CD14-positive monocyte (primary cell): ENCODE data around the gene FIGN. TPM values are rescaled to one million over a fixed set of nuclear protein-coding genes. Genes with fewer than 3 reads are reported as not detected.

ENCODE experiments used
- DNase-seq, 3 donors: peaks; one replicate each; pipeline ENCODE4 v3.0.0-alpha.2; 2011 to 2022
- H2AFZ ChIP-seq: 2 replicates; pipeline ENCODE4 v1.6.0; 2012; ENCODE audit warnings: mild to moderate bottlenecking, low read depth, low read length, inconsistent platforms; ENCODE audit not compliant: insufficient read depth, poor library complexity, severe bottlenecking
- H3K27ac ChIP-seq, 2 donors: 1 replicate in 1 of 2; 2 replicates in 1 of 2; pipeline ENCODE4 v1.5.1; 2012 to 2013; ENCODE audit warnings: low read length in 2 of 2, control low read depth in 1 of 2, inconsistent platforms in 1 of 2, low read depth in 1 of 2, mild to moderate bottlenecking in 1 of 2
- H3K27me3 ChIP-seq, 2 donors: one replicate each; pipeline versions ENCODE4 v1.6.0 to v1.6.1; 2011 to 2013; ENCODE audit warnings: low read length in 2 of 2; ENCODE audit not compliant: control insufficient read depth in 2 of 2, insufficient read depth in 2 of 2
- H3K36me3 ChIP-seq, 2 donors: replicated peaks in 1 of 2; 1 replicate in 1 of 2; 2 replicates in 1 of 2; pipeline versions ENCODE4 v1.5.1 to v1.6.1; 2012 to 2013; ENCODE audit warnings: low read length in 2 of 2, control low read depth in 1 of 2, inconsistent platforms in 1 of 2, mild to moderate bottlenecking in 1 of 2; ENCODE audit not compliant: insufficient read depth in 2 of 2, control insufficient read depth in 1 of 2
- H3K4me1 ChIP-seq, 2 donors: 1 replicate in 1 of 2; 2 replicates in 1 of 2; pipeline versions ENCODE4 v1.5.1 to v1.6.1; 2012 to 2013; ENCODE audit warnings: low read length in 2 of 2, control low read depth in 1 of 2, inconsistent platforms in 1 of 2, mild to moderate bottlenecking in 1 of 2, moderate library complexity in 1 of 2; ENCODE audit not compliant: insufficient read depth in 2 of 2, control insufficient read depth in 1 of 2
- H3K4me2 ChIP-seq: replicated peaks from 2 replicates; pipeline ENCODE3; 2012; ENCODE audit warnings: low read length, moderate library complexity, mild to moderate bottlenecking; ENCODE audit not compliant: poor library complexity, severe bottlenecking; ENCODE audit errors: extremely low read depth
- H3K4me3 ChIP-seq, 3 experiments: fragments of 200-600 bp in 1 of 3; sonication (generic) in 1 of 3; replicated peaks in 1 of 3; 1 replicate in 2 of 3; 2 replicates in 1 of 3; pipeline ENCODE4 v1.5.1; 2011 to 2013; ENCODE audit warnings: low read length in 3 of 3, mild to moderate bottlenecking in 3 of 3, control low read depth in 2 of 3, low read depth in 2 of 3, inconsistent platforms in 1 of 3, moderate library complexity in 1 of 3
- H3K79me2 ChIP-seq: 2 replicates; pipeline ENCODE4 v1.6.0; 2012; ENCODE audit warnings: mild to moderate bottlenecking, control low read depth, inconsistent platforms, low read length, moderate library complexity; ENCODE audit not compliant: insufficient read depth
- H3K9ac ChIP-seq: 2 replicates; pipeline ENCODE4 v1.6.0; 2017; ENCODE audit warnings: low read length, mild to moderate bottlenecking; ENCODE audit not compliant: insufficient read depth, poor library complexity, severe bottlenecking
- H3K9me3 ChIP-seq, 2 donors: replicated peaks in 1 of 2; 1 replicate in 1 of 2; 2 replicates in 1 of 2; pipeline versions ENCODE4 v1.5.1 to v1.6.1; 2012 to 2013; ENCODE audit warnings: low read length in 2 of 2, control low read depth in 1 of 2; ENCODE audit not compliant: control insufficient read depth in 1 of 2, insufficient read depth in 1 of 2
- H4K20me1 ChIP-seq: 2 replicates; pipeline ENCODE4 v1.6.0; 2012; ENCODE audit warnings: mild to moderate bottlenecking, low read length, control low read depth, moderate library complexity; ENCODE audit not compliant: insufficient read depth
- H3K27ac Mint-ChIP-seq, 7 donors: one replicate each; pipeline ENCODE4 v1.8.0; 2020; ENCODE audit warnings: mild to moderate bottlenecking in 7 of 7, mixed read lengths in 7 of 7, moderate library complexity in 6 of 7, inconsistent platforms in 2 of 7
- H3K27me3 Mint-ChIP-seq, 3 donors: one replicate each; pipeline ENCODE4 v1.8.0; 2021 to 2022; ENCODE audit warnings: low read depth in 3 of 3, mild to moderate bottlenecking in 3 of 3, mixed read lengths in 3 of 3, moderate library complexity in 3 of 3, inconsistent platforms in 1 of 3
- H3K36me3 Mint-ChIP-seq, 2 donors: one replicate each; pipeline ENCODE4 v1.8.0; 2020; ENCODE audit warnings: mixed read lengths in 2 of 2, inconsistent platforms in 1 of 2, mild to moderate bottlenecking in 1 of 2
- H3K4me1 Mint-ChIP-seq: one replicate; pipeline ENCODE4 v1.8.0; 2020; ENCODE audit warnings: mild to moderate bottlenecking, mixed read lengths
- H3K4me3 Mint-ChIP-seq, 2 donors: one replicate each; pipeline ENCODE4 v1.8.0; 2020; ENCODE audit warnings: mild to moderate bottlenecking in 2 of 2, mixed read lengths in 2 of 2, moderate library complexity in 1 of 2
- H3K9me3 Mint-ChIP-seq, 7 donors: one replicate each; pipeline ENCODE4 v1.8.0; 2020 to 2022; ENCODE audit warnings: mixed read lengths in 7 of 7, mild to moderate bottlenecking in 6 of 7, moderate library complexity in 6 of 7, inconsistent platforms in 2 of 7
- WGBS: methylation state at CpG from one replicate; pipeline ENCODE4 v1.1.5; 2013; ENCODE audit warnings: missing lambda C conversion rate; ENCODE audit not compliant: insufficient coverage; 5-methylcytosine and 5-hydroxymethylcytosine counted together
- intact Hi-C, 2 donors: fragments of 100-400 bp; cut with micrococcal nuclease; formaldehyde crosslinking; loops; one replicate each; pipeline versions ENCODE4 v1.15.0 to v1.15.1; 2023
- polyA plus RNA-seq, 3 donors: library from polyadenylated mRNA; depleted of rRNA in 1 of 3; unstranded in 2 of 3; stranded (reverse) in 1 of 3; fragments of 300-500 nt in 2 of 3; fragments of >200 nt in 1 of 3; fragmentation: Illumina TruSeq in 2 of 3; gene quantifications; 1 replicate in 2 of 3; 2 replicates in 1 of 3; pipeline ENCODE4 v1.2.3, GENCODE V29; 2012 to 2021
- TF ChIP-seq, protein P1 (sequence below): fragments of 200-600 bp; IDR thresholded peaks from one replicate; pipeline ENCODE4 v1.8.0; 2022; ENCODE audit warnings: antibody characterized with exemption, mild to moderate bottlenecking

Gene FIGN
- polyA plus RNA-seq, 3 donors, result not detected

DNA sequence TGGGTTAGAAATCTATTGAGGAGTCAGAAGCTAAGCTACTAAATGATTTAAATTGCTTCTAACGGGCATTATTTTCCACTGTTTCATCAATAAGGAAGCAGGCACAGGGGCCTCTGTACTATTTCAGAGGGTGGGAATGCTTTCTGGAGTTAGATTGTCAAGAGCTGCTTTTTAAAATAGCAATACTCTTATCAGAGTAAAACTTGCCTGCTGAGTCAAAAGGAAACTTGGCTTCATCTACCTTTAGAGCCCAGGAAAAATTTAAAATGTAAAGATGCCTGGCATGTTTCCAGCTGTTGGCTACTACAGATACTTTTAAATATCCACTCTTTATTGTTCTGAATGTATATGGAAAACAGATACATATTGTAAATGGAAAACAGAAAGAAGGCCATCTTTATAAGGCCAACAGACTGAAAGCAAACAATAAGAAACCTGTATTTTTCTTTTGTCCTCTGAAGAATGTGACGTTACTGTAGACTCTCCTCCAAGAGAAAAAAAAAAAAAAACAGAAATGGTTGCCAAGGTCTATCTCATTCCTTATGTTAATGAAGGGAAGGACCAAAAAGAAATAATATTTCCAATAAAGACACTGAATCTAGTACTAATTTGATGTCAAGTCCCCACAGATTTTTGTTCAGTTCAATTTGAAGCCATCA, 79.1 kb downstream of the FIGN start:
- no peak overlapping the region for H3K9ac ChIP-seq
- no peak overlapping the region for H3K4me3 Mint-ChIP-seq
- H3K9me3 ChIP-seq, result no peaks in the 10 kb centered on the region
- H3K27me3 Mint-ChIP-seq, result no peaks in the 10 kb centered on the region
- no CpG with 5 or more reads among the region's 2 CpGs for WGBS
- no peaks in the 10 kb centered on the region for H3K79me2 ChIP-seq
- no peak overlapping the region for H2AFZ ChIP-seq
- no peak overlapping the region for H3K27ac Mint-ChIP-seq
- H3K4me2 ChIP-seq, result no peak overlapping the region
- intact Hi-C loops, result no loop called here
- no peaks in the 10 kb centered on the region for H3K36me3 ChIP-seq
- no peaks in the 10 kb centered on the region for H3K36me3 Mint-ChIP-seq
- TF ChIP-seq, protein P1, sequence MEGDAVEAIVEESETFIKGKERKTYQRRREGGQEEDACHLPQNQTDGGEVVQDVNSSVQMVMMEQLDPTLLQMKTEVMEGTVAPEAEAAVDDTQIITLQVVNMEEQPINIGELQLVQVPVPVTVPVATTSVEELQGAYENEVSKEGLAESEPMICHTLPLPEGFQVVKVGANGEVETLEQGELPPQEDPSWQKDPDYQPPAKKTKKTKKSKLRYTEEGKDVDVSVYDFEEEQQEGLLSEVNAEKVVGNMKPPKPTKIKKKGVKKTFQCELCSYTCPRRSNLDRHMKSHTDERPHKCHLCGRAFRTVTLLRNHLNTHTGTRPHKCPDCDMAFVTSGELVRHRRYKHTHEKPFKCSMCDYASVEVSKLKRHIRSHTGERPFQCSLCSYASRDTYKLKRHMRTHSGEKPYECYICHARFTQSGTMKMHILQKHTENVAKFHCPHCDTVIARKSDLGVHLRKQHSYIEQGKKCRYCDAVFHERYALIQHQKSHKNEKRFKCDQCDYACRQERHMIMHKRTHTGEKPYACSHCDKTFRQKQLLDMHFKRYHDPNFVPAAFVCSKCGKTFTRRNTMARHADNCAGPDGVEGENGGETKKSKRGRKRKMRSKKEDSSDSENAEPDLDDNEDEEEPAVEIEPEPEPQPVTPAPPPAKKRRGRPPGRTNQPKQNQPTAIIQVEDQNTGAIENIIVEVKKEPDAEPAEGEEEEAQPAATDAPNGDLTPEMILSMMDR, result no peak
- no peaks in the 10 kb centered on the region for H3K4me1 Mint-ChIP-seq
- DNase-seq, result no peak
- no peak overlapping the region for H3K27ac ChIP-seq
- H3K4me3 ChIP-seq, result no peak overlapping the region
- no peaks in the 10 kb centered on the region for H3K4me1 ChIP-seq
- H3K9me3 Mint-ChIP-seq, result peaks cover 0 to 9% (median 0%) of the 10 kb centered on the region in 7 donors
- H4K20me1 ChIP-seq, result no peaks in the 10 kb centered on the region
- H3K27me3 ChIP-seq, result no peaks in the 10 kb centered on the region

DNA sequence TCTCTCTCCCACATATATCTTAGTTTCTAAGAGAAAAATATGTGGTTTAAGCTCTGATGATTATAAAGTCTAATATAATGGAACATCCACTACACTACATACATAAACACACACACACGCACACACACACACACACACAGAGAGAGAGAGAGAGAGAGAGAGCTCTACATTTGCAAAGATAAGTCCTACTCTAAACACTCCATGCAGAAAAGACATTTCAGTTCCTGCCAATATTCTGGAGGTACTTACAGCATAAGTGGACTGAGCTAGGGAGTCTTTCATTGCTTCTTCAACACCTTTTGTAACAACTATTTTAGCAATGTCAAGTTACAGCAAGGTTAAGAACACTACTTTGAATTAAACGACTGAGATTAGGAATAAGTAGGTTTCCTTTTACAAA, 80.1 kb downstream of the FIGN start:
- TF ChIP-seq, protein P1, result no peak
- H3K27me3 ChIP-seq, result no peaks in the 10 kb centered on the region
- WGBS, result no CpG with 5 or more reads among the region's 2 CpGs
- Mint-ChIP-seq H3K27me3 (peaks cover 0 to 2% (median 0%) of the 10 kb centered on the region in 3 donors), H3K4me3 (no peak overlapping the region), H3K27ac (no peak overlapping the region), H3K4me1 (no peaks in the 10 kb centered on the region), H3K9me3 (peaks cover 0 to 4% (median 0%) of the 10 kb centered on the region in 7 donors), H3K36me3 (no peaks in the 10 kb centered on the region)
- H3K4me1 ChIP-seq, result no peaks in the 10 kb centered on the region
- H3K4me2 ChIP-seq, result no peak overlapping the region
- no peak overlapping the region for H3K4me3 ChIP-seq
- no peaks in the 10 kb centered on the region for H3K9me3 ChIP-seq
- no peak for DNase-seq
- no peak overlapping the region for H3K9ac ChIP-seq
- intact Hi-C loops, result no loop called here
- H3K36me3 ChIP-seq, result no peaks in the 10 kb centered on the region
- no peak overlapping the region for H3K27ac ChIP-seq
- no peaks in the 10 kb centered on the region for H4K20me1 ChIP-seq
- H3K79me2 ChIP-seq, result no peaks in the 10 kb centered on the region
- H2AFZ ChIP-seq, result no peak overlapping the region
